ENCODE measurements around the gene UBL5. TPM values are rescaled to one million over a fixed set of nuclear protein-coding genes. Genes with fewer than 3 reads are reported as not detected.
A peak's percentile ranks its signal among the peaks of the same experiment; 100 is the strongest.
"Not testable (repeated sequence)": the region's sequence is repeated elsewhere in the genome, so short reads cannot be mapped to it uniquely, and the experiment has no call there.

Gene UBL5
- total and polyA plus RNA-seq, 4 donors, result 142 to 503 (median 312) TPM

GRCh38 chr19:9789579-9789978, 38.1 kb upstream of the UBL5 start:
- H3K4me3 ChIP-seq (ENCODE audit: low read depth, low read length); H3K27ac ChIP-seq (ENCODE audit: low read depth, low read length); DNase-seq (ENCODE audit: low read depth in 4 of 6, low spot score in 6 of 6); H3K27me3 ChIP-seq (ENCODE audit: control insufficient read depth, insufficient read depth, low read length); H3K36me3 ChIP-seq (ENCODE audit: control insufficient read depth, insufficient read depth, low read length); H3K9me3 ChIP-seq (ENCODE audit: control insufficient read depth, insufficient read depth, low read length): not testable (repeated sequence)
- WGBS (ENCODE audit: insufficient coverage), result 86% methylated on average over 1 of the region's 5 CpGs
- peaks cover 22% of the 10 kb centered on the region for H3K4me1 ChIP-seq (ENCODE audit: control insufficient read depth, insufficient read depth, low read length)

- H3K9me3 ChIP-seq (ENCODE audit: control insufficient read depth, insufficient read depth, low read length); H3K4me3 ChIP-seq (ENCODE audit: low read depth, low read length); H3K36me3 ChIP-seq (ENCODE audit: control insufficient read depth, insufficient read depth, low read length); DNase-seq (ENCODE audit: low read depth in 4 of 6, low spot score in 6 of 6); H3K27me3 ChIP-seq (ENCODE audit: control insufficient read depth, insufficient read depth, low read length): not testable (repeated sequence)
- 33% methylated on average over 1 of the region's 6 CpGs for WGBS (ENCODE audit: insufficient coverage)
- Histone ChIP-seq H3K4me1 (ENCODE audit: control insufficient read depth, insufficient read depth, low read length) (peaks cover 18% of the 10 kb centered on the region), H3K27ac (ENCODE audit: low read depth, low read length) (peak overlapping the region; percentile 81)
Measured at GRCh38 chr19:9791073-9791367, 36.7 kb upstream of the UBL5 start.

GRCh38 chr19:9791552-9792205, 36.0 kb upstream of the UBL5 start:
- Histone ChIP-seq H3K9me3 (ENCODE audit: control insufficient read depth, insufficient read depth, low read length) (no peaks in the 10 kb centered on the region), H3K27me3 (ENCODE audit: control insufficient read depth, insufficient read depth, low read length) (no peaks in the 10 kb centered on the region), H3K27ac (ENCODE audit: low read depth, low read length) (peak overlapping the region; percentile 92), H3K4me3 (ENCODE audit: low read depth, low read length) (peak overlapping the region; percentile 58), H3K36me3 (ENCODE audit: control insufficient read depth, insufficient read depth, low read length) (no peaks in the 10 kb centered on the region), H3K4me1 (ENCODE audit: control insufficient read depth, insufficient read depth, low read length) (peaks cover 13% of the 10 kb centered on the region)
- under 1% methylated on average over 27 of the region's 50 CpGs for WGBS (ENCODE audit: insufficient coverage)
- peak in 5 of 6 donors; percentile 92 to 99 (median 96) for DNase-seq (ENCODE audit: low read depth in 4 of 6, low spot score in 6 of 6)

- Histone ChIP-seq H3K4me3 (ENCODE audit: low read depth, low read length) (peak overlapping the region; percentile 73), H3K4me1 (ENCODE audit: control insufficient read depth, insufficient read depth, low read length) (peaks cover 13% of the 10 kb centered on the region), H3K27ac (ENCODE audit: low read depth, low read length) (peak overlapping the region; percentile 92), H3K36me3 (ENCODE audit: control insufficient read depth, insufficient read depth, low read length) (no peaks in the 10 kb centered on the region), H3K9me3 (ENCODE audit: control insufficient read depth, insufficient read depth, low read length) (no peaks in the 10 kb centered on the region), H3K27me3 (ENCODE audit: control insufficient read depth, insufficient read depth, low read length) (no peaks in the 10 kb centered on the region)
- DNase-seq (ENCODE audit: low read depth in 4 of 6, low spot score in 6 of 6), result peak in 5 of 6 donors; percentile 87 to 98 (median 94)
- 0% methylated on average over 47 of the region's 70 CpGs for WGBS (ENCODE audit: insufficient coverage)
Measured at GRCh38 chr19:9792206-9793070, 35.3 kb upstream of the UBL5 start.

- WGBS (ENCODE audit: insufficient coverage), result 16% methylated on average over 28 of the region's 36 CpGs
- Histone ChIP-seq H3K9me3 (ENCODE audit: control insufficient read depth, insufficient read depth, low read length) (no peaks in the 10 kb centered on the region), H3K36me3 (ENCODE audit: control insufficient read depth, insufficient read depth, low read length) (no peaks in the 10 kb centered on the region), H3K27me3 (ENCODE audit: control insufficient read depth, insufficient read depth, low read length) (no peaks in the 10 kb centered on the region), H3K4me1 (ENCODE audit: control insufficient read depth, insufficient read depth, low read length) (peaks cover 13% of the 10 kb centered on the region), H3K27ac (ENCODE audit: low read depth, low read length) (peak overlapping the region; percentile 91), H3K4me3 (ENCODE audit: low read depth, low read length) (peak overlapping the region; percentile 73)
- peak in 1 of 6 donors; percentile 69 for DNase-seq (ENCODE audit: low read depth in 4 of 6, low spot score in 6 of 6)
Measured at GRCh38 chr19:9793071-9793591, 34.6 kb upstream of the UBL5 start.

- peaks cover 4% of the 10 kb centered on the region for H3K36me3 ChIP-seq (ENCODE audit: control insufficient read depth, insufficient read depth, low read length)
- 93% methylated on average over 3 of the region's 6 CpGs for WGBS (ENCODE audit: insufficient coverage)
- DNase-seq (ENCODE audit: low read depth in 4 of 6, low spot score in 6 of 6), result peak in 5 of 6 donors; percentile 76 to 97 (median 81)
- no peak overlapping the region for H3K4me3 ChIP-seq (ENCODE audit: low read depth, low read length)
- peaks cover 10% of the 10 kb centered on the region for H3K4me1 ChIP-seq (ENCODE audit: control insufficient read depth, insufficient read depth, low read length)
- H3K27me3 ChIP-seq (ENCODE audit: control insufficient read depth, insufficient read depth, low read length), result no peaks in the 10 kb centered on the region
- H3K27ac ChIP-seq (ENCODE audit: low read depth, low read length), result no peak overlapping the region
- no peaks in the 10 kb centered on the region for H3K9me3 ChIP-seq (ENCODE audit: control insufficient read depth, insufficient read depth, low read length)
Measured at GRCh38 chr19:9796113-9796773, 31.5 kb upstream of the UBL5 start.

GRCh38 chr19:9797871-9798270, 29.8 kb upstream of the UBL5 start:
- Histone ChIP-seq H3K9me3 (ENCODE audit: control insufficient read depth, insufficient read depth, low read length) (no peaks in the 10 kb centered on the region), H3K4me1 (ENCODE audit: control insufficient read depth, insufficient read depth, low read length) (peaks cover 6% of the 10 kb centered on the region), H3K36me3 (ENCODE audit: control insufficient read depth, insufficient read depth, low read length) (peaks cover 9% of the 10 kb centered on the region), H3K4me3 (ENCODE audit: low read depth, low read length) (no peak overlapping the region), H3K27me3 (ENCODE audit: control insufficient read depth, insufficient read depth, low read length) (no peaks in the 10 kb centered on the region), H3K27ac (ENCODE audit: low read depth, low read length) (no peak overlapping the region)
- 94% methylated on average over 5 of the region's 5 CpGs for WGBS (ENCODE audit: insufficient coverage)
- no peak for DNase-seq (ENCODE audit: low read depth in 4 of 6, low spot score in 6 of 6)

- H3K4me1 ChIP-seq (ENCODE audit: control insufficient read depth, insufficient read depth, low read length), result no peaks in the 10 kb centered on the region
- H3K36me3 ChIP-seq (ENCODE audit: control insufficient read depth, insufficient read depth, low read length), result peaks cover 12% of the 10 kb centered on the region
- H3K9me3 ChIP-seq (ENCODE audit: control insufficient read depth, insufficient read depth, low read length), result no peaks in the 10 kb centered on the region
- DNase-seq (ENCODE audit: low read depth in 4 of 6, low spot score in 6 of 6), result no peak
- no peaks in the 10 kb centered on the region for H3K27me3 ChIP-seq (ENCODE audit: control insufficient read depth, insufficient read depth, low read length)
- no peak overlapping the region for H3K4me3 ChIP-seq (ENCODE audit: low read depth, low read length)
- no peak overlapping the region for H3K27ac ChIP-seq (ENCODE audit: low read depth, low read length)
Measured at GRCh38 chr19:9799162-9799561, 28.6 kb upstream of the UBL5 start.

GRCh38 chr19:9801976-9802375, 25.7 kb upstream of the UBL5 start:
- 85% methylated on average over 7 of the region's 10 CpGs for whole genome bisulfite sequencing (ENCODE audit: insufficient coverage)

More at GRCh38 chr19:9801976-9802375, 25.7 kb upstream of the UBL5 start:
- no peaks in the 10 kb centered on the region for H3K4me1 ChIP-seq (ENCODE audit: control insufficient read depth, insufficient read depth, low read length)
- H3K27me3 ChIP-seq (ENCODE audit: control insufficient read depth, insufficient read depth, low read length), result no peaks in the 10 kb centered on the region
- DNase-seq (ENCODE audit: low read depth in 4 of 6, low spot score in 6 of 6), result no peak
- H3K36me3 ChIP-seq (ENCODE audit: control insufficient read depth, insufficient read depth, low read length), result peaks cover 30% of the 10 kb centered on the region
- no peaks in the 10 kb centered on the region for H3K9me3 ChIP-seq (ENCODE audit: control insufficient read depth, insufficient read depth, low read length)
- no peak overlapping the region for H3K27ac ChIP-seq (ENCODE audit: low read depth, low read length)
- no peak overlapping the region for H3K4me3 ChIP-seq (ENCODE audit: low read depth, low read length)
